CD1c-positive myeloid dendritic cell (primary cell): ENCODE results near the gene NPM1.
"Not testable (repeated sequence)": the region's sequence is repeated elsewhere in the genome, so short reads cannot be mapped to it uniquely, and the experiment has no call there.

Experiments
- DNase-seq: peaks from one replicate; pipeline ENCODE4 v3.0.0-alpha.2; 2016; ENCODE audit errors: extremely low spot score

Gene NPM1

GRCh38 chr5:171386006-171386671, 1.5 kb upstream of the NPM1 start:
- no peak for DNase-seq

GRCh38 chr5:171386861-171387344, 746 bp upstream of the NPM1 start:
- no peak for DNase-seq

- peak; percentile 87 for DNase-seq
These were observed 544 bp downstream of the NPM1 start for GRCh38 chr5:171387970-171388815.

- DNase-seq = no peak
These were observed 1.1 kb downstream of the NPM1 start for GRCh38 chr5:171388816-171389168.

- no peak for DNase-seq
These were observed 3.4 kb downstream of the NPM1 start for GRCh38 chr5:171390883-171391677.

GRCh38 chr5:171391996-171392577, 4.4 kb downstream of the NPM1 start:
- no peak for DNase-seq

- DNase-seq = no peak
These were observed 5.0 kb downstream of the NPM1 start for GRCh38 chr5:171392585-171393159.

GRCh38 chr5:171395042-171395441, 7.4 kb downstream of the NPM1 start:
- DNase-seq = no peak

GRCh38 chr5:171396583-171396982, 8.9 kb downstream of the NPM1 start:
- DNase-seq = not testable (repeated sequence)

- no peak for DNase-seq
These were observed 9.5 kb downstream of the NPM1 start for GRCh38 chr5:171397190-171397589.

GRCh38 chr5:171397599-171397998, 9.9 kb downstream of the NPM1 start:
- DNase-seq = no peak

GRCh38 chr5:171398660-171399059, 11.0 kb downstream of the NPM1 start:
- DNase-seq = not testable (repeated sequence)

- DNase-seq = no peak
These were observed 12.5 kb downstream of the NPM1 start for GRCh38 chr5:171400169-171400568.

GRCh38 chr5:171401167-171401947, 13.7 kb downstream of the NPM1 start:
- no peak for DNase-seq

- DNase-seq = not testable (repeated sequence)
These were observed 15.1 kb downstream of the NPM1 start for GRCh38 chr5:171402751-171403150.

GRCh38 chr5:171405615-171406014, 18.0 kb downstream of the NPM1 start:
- no peak for DNase-seq

- no peak for DNase-seq
These were observed 19.6 kb downstream of the NPM1 start for GRCh38 chr5:171407234-171407633.

- no peak for DNase-seq
These were observed 21.8 kb downstream of the NPM1 start for GRCh38 chr5:171409164-171410136.

- DNase-seq = no peak
These were observed 22.5 kb downstream of the NPM1 start for GRCh38 chr5:171410181-171410580.

- no peak for DNase-seq
These were observed 24.5 kb downstream of the NPM1 start for GRCh38 chr5:171412186-171412585.
